Prostate gland (tissue), 2 donors: ENCODE data around the gene DRICH1.

ENCODE experiments used
- POLR2A ChIP-seq: fragments of 450-650 bp; IDR thresholded peaks from one replicate; pipeline ENCODE4 v1.6.1; 2016; ENCODE audit warnings: antibody characterized with exemption, mild to moderate bottlenecking
- POLR2AphosphoS5 ChIP-seq: sonication (generic); formaldehyde crosslinking; IDR thresholded peaks from one replicate; pipeline ENCODE4 v1.6.1; 2017; ENCODE audit warnings: antibody characterized with exemption
- TF ChIP-seq, protein P1 (sequence below), 4 experiments: fragments of 200-600 bp in 2 of 4; fragments of 450-650 bp in 2 of 4; sonication (generic) in 2 of 4; IDR thresholded peaks; 1 replicate in 3 of 4; 2 replicates in 1 of 4; pipeline ENCODE4 v1.5.1; 2016 to 2019; ENCODE audit warnings: antibody characterized with exemption in 4 of 4, mild to moderate bottlenecking in 2 of 4, moderate library complexity in 2 of 4

DNA sequence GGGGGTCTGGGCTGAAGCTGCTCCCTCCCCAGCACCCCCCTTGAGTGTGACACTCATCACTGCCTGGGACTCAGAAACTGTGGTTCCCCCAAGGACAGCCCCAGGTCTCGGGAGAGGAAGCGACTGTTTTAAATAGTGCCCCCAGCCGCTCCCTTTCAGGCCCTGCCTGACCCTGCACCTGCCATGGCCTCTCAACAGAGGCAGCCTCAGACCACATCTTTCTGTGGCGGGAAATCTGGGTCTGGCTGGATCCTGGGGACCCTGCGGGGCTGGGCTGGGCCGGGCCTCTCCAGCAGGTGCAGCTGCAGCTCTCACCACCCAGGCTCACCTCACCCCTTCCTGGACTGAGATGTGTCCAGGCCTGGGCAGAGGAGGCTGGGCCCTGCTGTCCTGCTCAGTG lies 48.3 kb downstream of the DRICH1 start:
- TF ChIP-seq, protein P1, sequence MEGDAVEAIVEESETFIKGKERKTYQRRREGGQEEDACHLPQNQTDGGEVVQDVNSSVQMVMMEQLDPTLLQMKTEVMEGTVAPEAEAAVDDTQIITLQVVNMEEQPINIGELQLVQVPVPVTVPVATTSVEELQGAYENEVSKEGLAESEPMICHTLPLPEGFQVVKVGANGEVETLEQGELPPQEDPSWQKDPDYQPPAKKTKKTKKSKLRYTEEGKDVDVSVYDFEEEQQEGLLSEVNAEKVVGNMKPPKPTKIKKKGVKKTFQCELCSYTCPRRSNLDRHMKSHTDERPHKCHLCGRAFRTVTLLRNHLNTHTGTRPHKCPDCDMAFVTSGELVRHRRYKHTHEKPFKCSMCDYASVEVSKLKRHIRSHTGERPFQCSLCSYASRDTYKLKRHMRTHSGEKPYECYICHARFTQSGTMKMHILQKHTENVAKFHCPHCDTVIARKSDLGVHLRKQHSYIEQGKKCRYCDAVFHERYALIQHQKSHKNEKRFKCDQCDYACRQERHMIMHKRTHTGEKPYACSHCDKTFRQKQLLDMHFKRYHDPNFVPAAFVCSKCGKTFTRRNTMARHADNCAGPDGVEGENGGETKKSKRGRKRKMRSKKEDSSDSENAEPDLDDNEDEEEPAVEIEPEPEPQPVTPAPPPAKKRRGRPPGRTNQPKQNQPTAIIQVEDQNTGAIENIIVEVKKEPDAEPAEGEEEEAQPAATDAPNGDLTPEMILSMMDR (IDR thresholded peaks at IDR 0.05) = no peak
- TF ChIP-seq POLR2A (no peak), POLR2AphosphoS5 (no peak)
